NCI-H774 (cell line): Measurements from ENCODE around the gene SBK3.
A peak's percentile ranks its signal among the peaks of the same experiment; 100 is the strongest.
"Not testable (repeated sequence)": the region's sequence is repeated elsewhere in the genome, so short reads cannot be mapped to it uniquely, and the experiment has no call there.

Source experiments
- DNase-seq: peaks from one replicate; lab custom pipeline; 2025; lab: John Stamatoyannopoulos, UW

The SBK3 gene, protein sequence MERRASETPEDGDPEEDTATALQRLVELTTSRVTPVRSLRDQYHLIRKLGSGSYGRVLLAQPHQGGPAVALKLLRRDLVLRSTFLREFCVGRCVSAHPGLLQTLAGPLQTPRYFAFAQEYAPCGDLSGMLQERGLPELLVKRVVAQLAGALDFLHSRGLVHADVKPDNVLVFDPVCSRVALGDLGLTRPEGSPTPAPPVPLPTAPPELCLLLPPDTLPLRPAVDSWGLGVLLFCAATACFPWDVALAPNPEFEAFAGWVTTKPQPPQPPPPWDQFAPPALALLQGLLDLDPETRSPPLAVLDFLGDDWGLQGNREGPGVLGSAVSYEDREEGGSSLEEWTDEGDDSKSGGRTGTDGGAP

DNA sequence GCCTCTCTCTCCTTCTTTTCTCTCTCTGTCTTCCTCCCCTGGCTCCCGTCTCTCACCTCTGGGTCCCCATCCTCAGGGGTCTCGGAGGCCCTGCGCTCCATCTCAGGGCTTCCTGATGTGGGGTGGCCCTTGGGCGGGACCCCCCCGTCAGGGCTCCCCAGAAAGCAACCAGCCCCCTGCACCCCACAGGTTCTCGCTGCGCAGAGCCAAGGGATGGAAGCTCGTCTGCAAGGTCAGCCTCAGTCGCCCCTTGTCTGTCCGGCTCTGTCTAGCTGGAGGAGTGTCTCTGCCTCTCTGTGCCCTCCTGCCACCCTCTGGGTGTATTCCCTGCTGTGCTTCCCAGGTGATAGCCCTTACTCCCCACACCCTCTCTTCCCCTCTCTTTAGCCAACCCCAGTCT is at the start of gene SBK3:
TSS of gene SBK3 (minus strand) at position 101 of the 400 bp plus-strand sequence. CDS start at position 101, 0 bp downstream.
- no peak for DNase-seq

DNA sequence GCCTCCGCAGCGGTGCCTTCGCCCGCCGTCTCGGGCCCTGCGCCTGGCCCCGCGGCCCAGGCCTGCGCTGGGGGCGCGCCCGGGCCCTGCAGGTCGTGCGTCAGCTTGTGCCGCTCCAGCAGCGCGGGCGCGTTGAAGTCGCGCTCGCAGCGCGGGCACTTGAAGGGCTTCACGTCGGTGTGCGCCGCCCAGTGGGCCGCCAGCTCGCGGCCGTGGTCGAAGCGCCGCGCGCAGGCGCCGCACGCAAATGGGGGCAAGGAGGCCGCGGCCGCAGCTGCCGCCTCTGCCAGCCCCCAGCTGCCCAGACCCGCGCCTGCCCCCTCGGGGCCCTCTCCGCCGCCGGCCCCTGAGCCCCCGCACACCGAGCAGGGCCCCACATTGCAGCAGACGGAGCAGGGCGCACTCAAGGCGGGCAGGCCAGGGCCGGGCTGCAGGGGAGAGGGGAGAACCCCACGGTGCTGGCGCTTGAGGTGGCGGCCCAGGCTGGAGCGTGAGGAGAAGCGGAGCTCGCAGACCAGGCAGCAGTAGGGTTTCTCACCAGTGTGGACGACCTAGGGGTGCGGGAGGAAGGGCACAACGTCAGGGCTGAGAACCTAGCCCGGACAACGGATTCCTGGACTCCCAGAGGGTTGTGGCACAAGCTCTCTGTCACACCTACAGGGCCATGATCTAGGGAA is 47.9 kb upstream of the SBK3 start:
- DNase-seq, result no peak

DNA sequence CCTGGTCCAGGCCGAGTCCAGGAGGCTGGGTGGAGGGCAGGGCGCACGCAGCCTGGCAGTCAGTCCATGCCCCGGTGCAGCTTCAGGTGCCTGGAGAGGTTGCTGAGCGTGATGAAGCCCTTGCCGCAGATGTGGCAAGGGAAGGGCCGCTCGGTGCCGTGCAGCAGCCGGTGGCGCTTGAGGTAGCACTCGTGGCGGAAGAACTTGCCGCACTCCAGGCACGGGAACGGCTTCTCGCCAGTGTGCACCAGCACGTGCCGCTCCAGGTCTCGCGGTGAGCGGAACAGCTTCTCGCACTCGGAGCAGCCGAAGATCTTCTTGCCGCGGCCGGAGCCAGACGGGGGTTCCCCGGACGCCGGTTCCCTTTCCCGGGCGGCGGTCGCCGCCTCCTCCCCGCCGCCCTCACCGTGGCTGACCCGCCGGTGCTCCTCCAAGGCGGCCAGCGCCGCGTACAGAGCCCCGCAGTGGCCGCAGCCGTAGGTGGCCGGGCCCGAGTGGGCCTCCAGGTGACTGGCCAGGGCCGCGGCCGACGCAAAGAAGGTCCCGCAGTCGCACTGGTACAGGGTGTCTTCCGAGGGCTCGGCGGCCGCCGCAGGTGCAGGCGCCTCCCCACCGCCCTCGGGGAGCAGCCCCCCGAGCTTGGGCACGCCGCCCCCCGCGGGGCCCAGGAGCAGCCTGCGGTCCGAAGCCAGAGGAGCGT is 47.2 kb upstream of the SBK3 start:
- DNase-seq, result no peak

DNA sequence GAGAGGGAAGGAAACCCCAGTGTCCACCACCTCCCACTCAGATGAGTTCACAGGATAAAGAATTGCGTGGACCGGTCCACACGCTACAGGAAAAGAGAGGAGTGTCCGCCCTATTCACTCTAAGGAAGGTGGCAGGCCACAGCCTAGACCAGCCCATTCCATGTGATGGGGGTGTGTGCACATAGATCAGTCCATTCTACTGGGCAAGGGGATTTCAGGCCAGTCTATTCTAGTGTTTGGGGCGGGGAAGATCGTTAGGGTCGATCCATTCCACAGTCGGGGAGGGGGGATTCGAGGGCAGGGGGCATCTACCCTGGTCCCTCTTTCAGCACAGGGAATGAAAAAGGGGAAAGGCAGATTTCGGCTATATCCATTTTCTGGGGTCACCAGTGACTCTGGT is 46.2 kb upstream of the SBK3 start:
- DNase-seq, result no peak

DNA sequence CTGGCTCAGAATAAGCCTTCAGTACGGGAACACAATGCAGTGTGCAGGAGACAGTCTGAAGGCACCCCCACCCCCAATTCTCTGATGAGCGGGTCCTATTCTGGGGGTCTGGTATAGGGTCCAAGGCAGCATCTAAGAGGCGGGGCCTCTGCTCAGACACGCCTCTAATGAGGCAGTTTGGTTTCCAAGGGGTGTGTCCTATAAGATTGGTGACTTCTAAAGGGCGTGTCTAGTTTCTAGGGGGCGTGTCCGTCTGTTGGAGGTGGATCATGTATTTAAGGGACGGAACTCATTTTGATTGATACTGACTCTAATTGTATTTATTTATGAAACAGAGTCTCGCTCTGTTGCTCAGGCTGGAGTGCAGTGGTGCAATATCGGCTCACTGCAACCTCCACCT is 45.3 kb upstream of the SBK3 start:
- DNase-seq, result no peak

DNA sequence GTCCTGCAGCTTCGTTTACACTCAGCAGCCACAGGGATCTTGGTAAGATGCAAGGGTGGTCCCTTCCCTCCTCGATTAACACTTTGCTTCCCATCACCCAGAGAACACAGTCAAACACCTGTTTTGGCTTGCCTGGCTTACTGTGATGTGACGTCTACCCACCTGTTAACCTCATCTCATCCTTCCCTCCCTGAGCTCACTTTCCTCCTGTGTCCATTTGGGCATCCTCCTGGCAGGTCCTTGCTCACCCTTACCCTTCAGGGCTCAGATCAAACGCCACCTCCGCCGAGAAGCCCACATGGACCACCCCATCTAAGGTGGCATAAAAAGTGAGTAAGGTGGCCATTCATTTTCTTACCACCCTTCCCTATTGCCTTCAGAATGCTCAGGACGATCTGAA is 44.8 kb upstream of the SBK3 start:
- no peak for DNase-seq

DNA sequence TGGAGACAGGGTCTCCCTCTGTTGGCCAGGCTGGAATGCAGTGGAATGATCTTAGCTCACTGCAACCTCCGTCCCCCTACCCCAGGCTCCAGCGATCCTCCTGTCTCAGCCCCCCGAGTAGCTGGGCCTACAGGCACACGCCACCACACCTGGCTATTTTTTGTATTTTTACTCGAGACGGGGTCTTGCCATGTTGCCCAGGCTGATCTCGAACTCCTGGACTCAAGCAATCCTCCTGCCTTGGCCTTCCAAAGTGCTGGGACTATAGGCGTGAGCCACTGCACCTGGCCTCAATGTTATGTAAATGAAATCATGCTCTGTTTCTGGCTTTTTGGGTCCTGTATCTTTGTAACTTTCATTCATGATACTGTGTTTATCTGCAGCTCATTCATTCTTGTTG is 43.4 kb upstream of the SBK3 start:
- DNase-seq, result no peak

DNA sequence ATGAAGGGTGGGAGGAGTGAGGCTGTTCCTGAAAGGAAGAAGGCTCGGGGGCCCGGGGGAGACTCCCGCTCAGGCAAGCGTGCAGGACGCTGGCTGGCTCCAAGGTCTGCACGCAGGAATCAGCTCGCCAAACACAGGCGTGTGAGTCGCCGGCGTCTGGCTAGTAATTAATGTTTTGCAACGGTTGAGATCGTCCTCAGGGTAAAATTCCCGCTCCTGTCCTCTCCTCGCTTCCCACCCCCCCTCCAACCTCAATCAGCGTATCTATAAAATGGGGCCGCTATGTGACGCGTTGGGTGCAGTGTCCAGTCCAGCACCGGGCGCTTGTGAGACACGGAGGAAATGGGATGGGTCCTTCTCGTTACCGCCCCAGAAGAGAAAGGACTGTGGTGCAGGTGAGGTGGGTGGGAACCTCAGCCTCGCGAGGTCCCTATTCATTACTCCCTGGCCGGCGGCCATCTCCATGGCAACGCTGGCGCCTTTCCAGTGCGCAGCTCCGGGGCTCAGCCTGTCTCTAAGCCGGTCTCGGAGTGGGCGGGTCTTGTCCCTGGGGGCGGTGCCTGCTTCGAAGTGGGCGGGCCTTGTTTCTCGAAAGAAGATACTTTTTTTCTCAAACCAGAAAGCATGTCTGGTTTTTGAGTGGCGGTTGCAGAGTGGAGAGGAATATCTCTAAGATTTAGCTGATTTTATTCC is 41.8 kb upstream of the SBK3 start:
- peak; percentile 98 for DNase-seq

DNA sequence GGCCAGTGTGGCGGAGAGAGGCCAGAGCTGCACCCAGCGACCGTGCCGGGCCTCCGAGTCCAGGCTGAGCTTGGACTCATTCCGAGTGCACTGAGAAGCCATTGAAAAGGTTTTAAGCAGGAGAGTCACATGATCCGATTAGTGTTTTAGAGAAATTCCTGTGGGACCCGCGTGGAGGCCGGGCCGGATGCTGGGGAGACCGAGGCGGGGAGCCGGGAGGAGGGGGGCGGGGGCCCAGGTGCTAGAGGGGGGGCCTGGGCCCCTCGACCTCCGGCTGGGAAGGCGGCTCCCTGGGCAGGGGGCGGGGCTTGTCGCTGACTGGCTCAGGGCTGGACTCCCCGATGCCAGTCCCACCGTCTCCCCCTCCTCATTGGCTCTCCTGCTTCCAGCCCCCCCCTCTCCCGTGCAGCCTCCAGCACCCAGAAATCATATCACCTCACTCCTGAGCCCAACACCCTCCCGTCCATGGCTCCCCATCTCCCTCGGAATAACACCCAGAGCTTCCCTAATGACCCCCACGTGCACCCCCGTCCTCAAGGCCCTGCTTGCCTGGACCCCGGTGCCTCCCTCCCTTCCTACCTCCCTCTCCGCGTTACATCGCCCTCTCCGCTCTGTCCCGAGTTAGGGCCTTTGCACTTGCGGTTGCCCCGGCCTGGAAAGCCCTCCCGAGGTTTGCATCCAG is 40.5 kb upstream of the SBK3 start:
- peak; percentile 85 for DNase-seq

DNA sequence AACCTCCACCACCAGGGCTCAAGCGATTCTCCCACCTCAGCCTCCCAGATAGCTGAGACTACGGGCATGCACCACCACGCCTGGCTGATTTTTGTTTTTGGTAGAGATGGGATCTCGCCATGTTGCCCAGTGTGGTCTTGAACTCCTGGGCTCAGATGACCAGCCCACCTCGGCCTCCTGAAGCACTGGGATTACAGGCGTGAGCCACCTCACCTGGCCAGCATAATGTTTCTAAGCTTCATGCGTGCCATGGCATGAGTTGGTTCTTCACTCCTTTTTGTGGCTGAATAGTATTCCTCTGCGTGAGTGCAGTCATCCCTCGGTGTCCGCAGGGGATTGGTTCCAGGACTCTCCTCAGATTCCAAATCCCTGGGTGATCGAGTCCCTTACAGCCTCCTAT is 39.5 kb upstream of the SBK3 start:
- no peak for DNase-seq

DNA sequence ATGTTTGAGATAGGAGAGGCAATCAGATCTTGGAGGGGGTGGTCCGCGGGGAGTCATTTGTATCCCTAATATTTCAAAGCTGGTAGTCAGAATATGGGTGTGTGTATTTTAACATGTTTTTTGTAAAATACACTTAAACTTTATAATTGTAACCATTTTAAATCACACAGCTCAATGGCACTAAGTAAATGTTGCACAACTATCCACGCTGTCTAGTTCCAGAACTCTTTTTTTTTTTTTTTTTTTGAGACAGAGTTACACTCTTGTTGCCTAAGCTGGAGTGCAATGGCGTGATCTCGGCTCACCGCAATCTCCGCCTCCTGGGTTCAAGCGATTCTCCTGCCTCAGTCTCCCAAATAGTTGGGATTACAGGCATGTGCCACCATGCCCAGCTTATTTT is 38.6 kb upstream of the SBK3 start:
- not testable (repeated sequence) for DNase-seq

DNA sequence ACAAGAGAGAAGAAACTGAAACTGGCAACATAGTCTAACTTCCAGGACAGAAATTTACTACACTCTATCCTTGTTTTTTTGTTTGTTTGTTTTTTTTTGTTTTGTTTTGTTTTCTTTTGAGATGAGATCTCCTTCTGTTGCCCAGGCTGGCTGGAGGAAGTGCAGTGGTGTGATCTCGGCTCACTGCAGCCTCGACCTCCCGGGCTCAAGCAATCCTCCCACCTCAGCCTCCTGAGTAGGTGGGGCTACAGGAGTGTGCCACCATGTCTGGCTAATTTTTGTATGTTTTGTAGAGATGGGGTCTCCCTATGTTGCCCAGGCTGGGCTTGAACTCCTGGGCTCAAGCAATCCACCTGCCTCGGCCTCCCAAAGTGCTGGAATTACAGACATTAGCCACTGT is 36.9 kb upstream of the SBK3 start:
- not testable (repeated sequence) for DNase-seq

DNA sequence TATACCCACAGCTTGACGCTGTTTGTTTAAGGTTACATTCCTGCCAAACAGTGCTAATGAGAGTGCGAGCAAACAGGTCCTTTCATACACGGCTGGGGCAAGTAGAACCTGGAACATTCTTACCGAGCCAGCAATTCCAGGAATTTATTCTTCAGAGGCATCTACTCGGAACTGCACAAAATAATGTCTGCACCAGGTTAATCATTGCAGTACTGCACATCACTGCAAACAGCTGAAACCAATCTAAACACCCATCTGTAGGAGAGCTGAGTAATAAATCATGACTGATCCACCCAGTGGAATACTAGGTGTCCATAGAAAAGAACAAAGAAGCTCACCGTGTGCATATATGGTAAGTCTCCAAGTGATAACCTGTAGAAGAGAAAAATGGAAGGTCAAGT is 36.5 kb upstream of the SBK3 start:
- DNase-seq, result no peak

DNA sequence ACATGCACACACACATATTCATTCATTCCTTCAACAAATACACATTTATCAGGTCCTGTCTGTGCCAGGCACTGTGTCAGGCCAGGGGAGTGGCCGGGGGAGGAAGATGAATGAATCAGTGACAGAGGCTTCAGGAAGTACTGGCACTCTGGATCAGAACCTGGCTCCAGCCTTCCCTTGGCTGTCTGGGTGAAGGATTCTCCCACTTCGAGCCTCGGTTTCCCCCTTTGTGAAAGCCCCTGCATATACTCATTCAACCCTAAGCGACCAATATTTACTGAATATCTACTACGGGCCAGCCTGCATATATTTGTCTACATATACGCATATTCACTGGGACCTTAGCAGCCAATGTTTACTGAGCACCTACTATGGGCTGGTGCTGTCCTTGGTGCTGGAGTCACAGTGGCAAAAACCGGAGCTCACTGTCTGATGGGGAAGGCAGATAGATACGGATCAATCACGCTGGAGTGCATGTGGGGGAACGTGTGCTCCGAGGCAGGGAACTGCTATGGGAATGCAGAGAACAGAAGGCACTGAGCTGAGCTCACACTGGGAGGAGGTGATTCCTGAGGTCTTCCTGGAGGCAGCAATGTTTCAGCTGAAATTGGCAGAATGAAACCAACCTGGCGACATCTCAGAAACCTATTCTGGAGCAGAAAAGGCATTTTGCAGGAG is 35.9 kb upstream of the SBK3 start:
- DNase-seq, result no peak

DNA sequence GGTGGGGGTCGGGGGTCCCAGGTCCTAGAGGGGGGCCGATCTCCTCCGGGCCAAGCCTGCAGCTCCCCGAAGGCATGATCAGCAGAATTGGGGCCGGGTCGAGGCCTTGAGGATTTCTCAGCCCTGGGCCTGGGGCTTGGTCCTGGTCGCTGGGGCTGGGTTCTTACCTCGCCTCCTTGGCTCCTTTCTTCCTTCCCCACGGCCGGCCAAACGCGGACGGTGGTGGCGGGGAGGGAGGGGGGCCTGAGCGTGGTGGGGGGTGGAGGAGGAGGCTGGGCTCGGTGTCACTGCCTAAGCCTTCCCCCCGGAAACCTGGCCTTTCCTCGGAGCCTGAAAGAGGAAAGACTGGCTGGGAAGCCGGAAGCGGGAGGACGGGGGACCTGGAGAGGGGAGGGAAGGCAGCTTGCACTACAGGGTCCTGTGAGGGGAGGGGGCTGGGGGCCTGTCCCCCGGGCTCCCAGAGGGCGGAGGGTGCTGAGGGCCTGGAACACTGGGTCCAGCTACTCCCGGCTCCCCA is 35.3 kb upstream of the SBK3 start, which contains the start of gene ZNF579:
TSS of gene ZNF579 (minus strand) at position 221 of the 517 bp plus-strand sequence. CDS start 1,209 bp downstream, outside the sequence.
- peak; percentile 83 for DNase-seq

DNA sequence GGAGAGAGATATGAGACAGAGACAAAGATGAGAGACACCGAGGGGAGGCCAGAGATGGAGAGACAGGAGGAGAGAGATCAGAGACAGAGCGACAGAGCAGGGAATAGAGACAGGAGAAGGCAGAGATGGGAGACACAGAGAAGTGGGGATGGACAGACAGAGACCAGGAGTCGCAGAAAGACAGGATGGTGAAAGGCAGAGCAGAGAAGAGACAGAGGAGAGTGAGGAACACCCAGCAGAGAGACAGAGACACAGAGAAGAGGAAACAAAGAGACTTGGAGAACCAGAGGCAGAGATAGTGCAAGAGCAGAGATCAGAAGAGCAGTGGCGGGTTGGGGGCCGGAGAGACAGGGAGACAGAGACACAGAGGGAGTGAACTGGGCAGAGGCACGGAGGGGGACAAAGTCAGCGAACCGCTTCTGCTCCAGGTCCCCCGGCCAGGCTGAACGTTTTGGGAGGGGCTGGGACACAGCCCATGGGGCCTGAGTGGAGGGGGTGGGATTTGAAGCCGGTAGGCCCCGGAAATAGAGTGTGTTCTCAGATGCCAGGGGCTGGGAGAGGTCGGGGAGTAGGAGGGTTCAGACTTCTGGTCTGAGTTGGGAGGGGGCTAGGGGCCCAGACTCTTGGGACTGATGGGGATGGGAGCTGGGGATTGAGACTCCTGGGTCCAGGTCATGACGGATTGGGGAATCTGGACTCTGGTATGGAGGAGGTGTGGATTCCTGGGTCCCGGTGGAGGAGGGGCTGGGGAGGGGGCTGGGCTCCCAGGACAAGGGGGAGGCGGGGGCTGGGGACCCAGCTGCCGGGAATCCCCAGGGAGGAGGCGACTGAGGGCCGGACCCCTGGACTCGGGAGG is 34.7 kb upstream of the SBK3 start:
- no peak for DNase-seq

DNA sequence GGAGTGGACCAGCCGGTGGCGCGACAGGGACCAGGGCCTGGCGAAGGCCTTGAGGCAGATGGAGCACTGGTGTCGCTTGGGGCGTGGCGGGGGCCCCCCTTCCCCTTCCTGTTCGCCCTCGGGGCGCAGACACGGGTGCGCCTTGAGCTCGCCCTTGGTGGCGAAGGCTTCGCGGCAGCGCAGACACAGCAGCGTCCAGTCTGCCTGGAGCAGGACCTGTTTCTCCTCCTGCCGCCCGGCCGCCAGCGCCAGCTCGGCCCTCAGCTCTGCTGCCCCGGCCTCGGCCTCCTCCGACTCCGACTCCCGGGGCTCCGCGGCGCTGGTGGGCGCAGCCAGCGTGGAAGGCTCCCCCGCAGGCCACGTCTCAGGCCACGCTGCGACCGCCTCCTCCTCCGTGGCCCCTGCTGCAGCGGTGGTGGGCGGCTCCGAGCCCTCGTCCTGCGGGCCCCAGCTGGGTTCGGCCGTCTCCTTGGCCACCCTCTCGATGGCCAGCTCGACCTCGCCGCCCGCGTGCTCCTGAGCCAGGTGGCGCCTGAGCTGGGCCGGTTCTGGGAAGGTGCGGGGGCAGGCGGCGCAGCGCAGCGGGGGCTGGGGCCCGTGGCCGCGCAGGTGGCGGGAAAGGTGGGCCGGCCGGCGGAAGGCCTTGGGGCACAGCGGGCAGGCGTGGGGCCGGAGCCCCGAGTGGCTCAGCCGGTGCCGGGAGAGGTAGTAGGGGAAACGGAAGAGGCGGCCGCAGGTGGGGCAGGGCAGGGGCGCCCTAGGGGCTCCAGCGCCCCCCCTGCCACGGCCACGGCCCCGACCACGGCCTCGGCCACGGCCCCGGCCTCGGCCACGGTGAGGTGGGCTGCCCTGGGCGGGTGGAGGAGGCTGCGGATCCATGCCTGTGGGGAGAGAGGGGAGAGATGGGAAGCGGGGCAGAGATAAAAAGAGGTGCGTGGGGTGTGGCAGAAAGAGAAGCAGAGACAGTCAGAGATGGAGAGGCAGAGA is 33.7 kb upstream of the SBK3 start:
- DNase-seq, result no peak

DNA sequence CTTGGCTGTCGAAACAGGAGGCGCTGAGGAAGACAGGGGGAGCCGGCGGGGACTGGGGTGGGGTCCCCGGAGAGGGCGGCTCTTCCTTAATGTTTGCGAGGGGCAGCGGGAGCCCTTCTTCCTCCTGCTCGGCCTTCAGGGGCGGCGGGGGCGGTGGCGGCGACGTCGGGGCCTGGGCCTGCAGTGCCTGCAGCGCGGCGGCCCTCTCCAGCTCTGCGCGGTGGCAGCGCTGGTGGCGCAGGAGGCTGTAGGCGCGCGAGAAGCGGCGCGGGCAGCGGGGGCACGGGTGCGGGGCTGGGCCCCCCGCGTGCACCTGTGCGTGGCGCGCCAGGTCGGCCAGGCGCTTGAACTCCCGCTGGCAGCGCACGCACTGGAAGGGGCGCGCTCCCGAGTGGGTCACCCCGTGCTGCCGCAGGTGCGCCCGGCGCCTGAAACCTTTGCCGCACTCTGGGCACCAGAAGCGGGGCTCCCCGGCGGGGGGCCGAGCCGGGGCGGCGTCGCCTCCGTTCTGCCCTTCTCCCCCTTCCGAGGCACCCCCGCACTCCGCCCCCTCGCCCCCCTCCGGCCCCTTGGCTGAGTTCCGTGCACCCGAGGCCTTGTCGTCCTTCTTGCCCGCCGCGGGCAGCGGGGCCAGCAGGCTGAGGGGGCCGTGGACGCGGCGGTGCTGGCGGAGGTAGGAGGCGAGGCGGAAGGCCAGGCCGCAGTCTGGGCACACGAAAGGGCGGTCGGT is 32.9 kb upstream of the SBK3 start:
- no peak for DNase-seq
